ENCODE results near the gene KCTD6. TPM values are rescaled to one million over a fixed set of nuclear protein-coding genes. Genes with fewer than 3 reads are reported as not detected.
"Not testable (repeated sequence)": the region's sequence is repeated elsewhere in the genome, so short reads cannot be mapped to it uniquely, and the experiment has no call there.

Gene KCTD6
- total RNA-seq, 3 donors from 2014 or later (not counting 1 experiment from before 2014, with no cell fraction given), result 4.5 to 12.9 (median 7.5) TPM

DNA sequence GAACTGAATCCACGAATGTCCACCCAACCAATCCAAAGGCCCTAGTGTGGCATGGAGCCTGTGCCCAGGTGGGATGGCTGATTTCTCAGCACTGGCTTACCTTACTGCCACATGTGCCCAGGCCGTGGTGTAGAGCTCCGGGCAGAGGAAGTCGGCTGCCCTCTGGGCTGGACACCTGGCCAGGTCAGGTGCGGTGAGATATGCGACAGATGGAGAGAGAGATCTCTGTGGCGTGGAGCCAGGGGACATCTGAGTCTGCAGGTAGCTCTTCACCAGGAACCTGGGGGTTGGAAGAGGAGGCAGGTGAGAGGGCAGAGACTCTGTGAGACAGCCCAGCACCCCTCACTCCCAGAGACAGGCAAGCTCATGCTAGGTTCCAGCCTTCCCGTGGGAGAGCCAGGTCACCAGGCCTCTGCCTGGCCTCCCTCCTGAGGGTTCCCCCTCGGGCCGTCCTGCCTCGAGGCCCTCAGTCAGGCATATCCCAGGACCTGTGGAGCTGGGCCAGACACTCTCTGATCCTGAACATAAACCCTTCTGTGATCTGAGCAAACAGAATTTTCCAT is 32.5 kb downstream of the KCTD6 start:
- H3K4me1 Mint-ChIP-seq, result peaks cover 0 to 5% of the 10 kb centered on the region in 2 donors
- Histone ChIP-seq H3K9me3 (ENCODE audit: control insufficient read depth, insufficient read depth, low read length) (no peaks in the 10 kb centered on the region), H3K4me3 (ENCODE audit: low read length) (no peak overlapping the region), H3K36me3 (ENCODE audit: control insufficient read depth, insufficient read depth, low read length) (no peaks in the 10 kb centered on the region), H3K27me3 (ENCODE audit: control insufficient read depth, insufficient read depth, low read length) (no peaks in the 10 kb centered on the region), H3K27ac (ENCODE audit: low read length) (no peak overlapping the region), H3K4me1 (ENCODE audit: control insufficient read depth, insufficient read depth, low read length) (no peaks in the 10 kb centered on the region)
- DNase-seq (no peak), ATAC-seq (no peak)
- H3K27ac Mint-ChIP-seq, result no peak overlapping the region
- intact Hi-C loops (cut with micrococcal nuclease), result no loop called here
- no peaks in the 10 kb centered on the region for H3K36me3 Mint-ChIP-seq
- no peaks in the 10 kb centered on the region for H3K27me3 Mint-ChIP-seq (ENCODE audit: low read depth in 2 of 2)
- 92% methylated on average over 11 of the region's 11 CpGs for WGBS (ENCODE audit: insufficient coverage)
- H3K4me3 Mint-ChIP-seq, result no peak overlapping the region
- TF ChIP-seq CTCF (IDR thresholded peaks at IDR 0.05), result no peak
- no peaks in the 10 kb centered on the region for H3K9me3 Mint-ChIP-seq

DNA sequence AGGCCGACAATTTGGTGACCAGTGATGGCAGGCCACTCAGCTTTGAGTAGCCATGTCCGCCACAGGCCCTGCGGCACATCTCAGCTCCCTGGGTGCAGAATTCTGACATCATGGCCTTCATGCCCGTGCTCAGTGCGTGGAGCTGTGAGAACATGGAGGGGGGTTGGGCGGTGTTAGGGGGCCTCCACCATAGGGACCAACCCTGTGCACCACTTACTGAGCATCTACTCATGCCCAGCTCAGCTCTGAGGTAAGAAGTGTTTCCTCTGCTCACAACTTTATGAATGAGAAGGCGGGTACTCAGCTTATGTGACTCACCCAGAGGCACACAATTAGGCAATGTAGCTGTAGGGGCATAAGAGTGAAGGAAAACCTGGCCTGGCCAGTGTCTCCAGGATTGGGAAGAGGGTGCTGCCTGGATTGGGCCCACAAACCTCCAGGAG is 34.6 kb downstream of the KCTD6 start:
- WGBS (ENCODE audit: insufficient coverage), result 85% methylated on average over 6 of the region's 7 CpGs
- Mint-ChIP-seq H3K27ac (no peak overlapping the region), H3K36me3 (no peaks in the 10 kb centered on the region), H3K9me3 (no peaks in the 10 kb centered on the region), H3K4me3 (no peak overlapping the region), H3K4me1 (peaks cover 0 to under 1% of the 10 kb centered on the region in 2 donors), H3K27me3 (ENCODE audit: low read depth in 2 of 2) (no peaks in the 10 kb centered on the region)
- Histone ChIP-seq H3K4me3 (ENCODE audit: low read length) (no peak overlapping the region), H3K27me3 (ENCODE audit: control insufficient read depth, insufficient read depth, low read length) (no peaks in the 10 kb centered on the region), H3K27ac (ENCODE audit: low read length) (no peak overlapping the region), H3K36me3 (ENCODE audit: control insufficient read depth, insufficient read depth, low read length) (no peaks in the 10 kb centered on the region), H3K9me3 (ENCODE audit: control insufficient read depth, insufficient read depth, low read length) (no peaks in the 10 kb centered on the region), H3K4me1 (ENCODE audit: control insufficient read depth, insufficient read depth, low read length) (no peaks in the 10 kb centered on the region)
- intact Hi-C loops (cut with micrococcal nuclease), result no loop called here
- no peak for DNase-seq
- peak in 1 of 3 donors; percentile 24 for ATAC-seq
- no peak for TF ChIP-seq CTCF (IDR thresholded peaks at IDR 0.05)

GRCh38 chr3:58527440-58527839 is 35.5 kb downstream of the KCTD6 start:
- H3K9me3 Mint-ChIP-seq; H3K27ac ChIP-seq (ENCODE audit: low read length); H3K27me3 Mint-ChIP-seq (ENCODE audit: low read depth in 2 of 2); H3K27me3 ChIP-seq (ENCODE audit: control insufficient read depth, insufficient read depth, low read length); ATAC-seq; H3K36me3 ChIP-seq (ENCODE audit: control insufficient read depth, insufficient read depth, low read length); H3K4me1 Mint-ChIP-seq; H3K36me3 Mint-ChIP-seq; H3K9me3 ChIP-seq (ENCODE audit: control insufficient read depth, insufficient read depth, low read length); H3K4me3 Mint-ChIP-seq; H3K27ac Mint-ChIP-seq; H3K4me1 ChIP-seq (ENCODE audit: control insufficient read depth, insufficient read depth, low read length); intact Hi-C loops (cut with micrococcal nuclease); H3K4me3 ChIP-seq (ENCODE audit: low read length); DNase-seq: not testable (repeated sequence)
- WGBS (ENCODE audit: insufficient coverage), result 94% methylated on average over 3 of the region's 3 CpGs

- Histone ChIP-seq H3K36me3 (ENCODE audit: control insufficient read depth, insufficient read depth, low read length) (no peaks in the 10 kb centered on the region), H3K27ac (ENCODE audit: low read length) (no peak overlapping the region), H3K9me3 (ENCODE audit: control insufficient read depth, insufficient read depth, low read length) (no peaks in the 10 kb centered on the region), H3K4me1 (ENCODE audit: control insufficient read depth, insufficient read depth, low read length) (peaks cover 9% of the 10 kb centered on the region), H3K27me3 (ENCODE audit: control insufficient read depth, insufficient read depth, low read length) (no peaks in the 10 kb centered on the region), H3K4me3 (ENCODE audit: low read length) (no peak overlapping the region)
- Mint-ChIP-seq H3K27ac (no peak overlapping the region), H3K36me3 (no peaks in the 10 kb centered on the region), H3K4me1 (peaks cover 8 to 10% of the 10 kb centered on the region in 2 donors), H3K9me3 (no peaks in the 10 kb centered on the region), H3K4me3 (no peak overlapping the region), H3K27me3 (ENCODE audit: low read depth in 2 of 2) (peaks cover 0 to 3% of the 10 kb centered on the region in 2 donors)
- ATAC-seq (no peak), DNase-seq (no peak)
- intact Hi-C loops (cut with micrococcal nuclease), result no loop called here
- WGBS (ENCODE audit: insufficient coverage), result 49% methylated on average over 6 of the region's 6 CpGs
- no peak for TF ChIP-seq CTCF (IDR thresholded peaks at IDR 0.05)
Observed at GRCh38 chr3:58528629-58529028, 36.7 kb downstream of the KCTD6 start.
